Thyroid gland (tissue), 4 donors: Measurements from ENCODE around the gene GAB1.

Experiments
- POLR2A ChIP-seq, 2 donors: fragments of 450-650 bp; IDR thresholded peaks; one replicate each; pipeline ENCODE4 v1.6.1; 2017; ENCODE audit warnings: antibody characterized with exemption in 2 of 2, mild to moderate bottlenecking in 2 of 2, moderate library complexity in 1 of 2
- TF ChIP-seq, protein P1 (sequence below), 6 experiments: fragments of 200-600 bp in 3 of 6; fragments of 450-650 bp in 3 of 6; sonication (generic) in 3 of 6; IDR thresholded peaks; one replicate each; pipeline ENCODE4 v1.5.1; 2016 to 2019; ENCODE audit warnings: antibody characterized with exemption in 6 of 6, mild to moderate bottlenecking in 2 of 6, inconsistent platforms in 1 of 6, moderate library complexity in 1 of 6

DNA sequence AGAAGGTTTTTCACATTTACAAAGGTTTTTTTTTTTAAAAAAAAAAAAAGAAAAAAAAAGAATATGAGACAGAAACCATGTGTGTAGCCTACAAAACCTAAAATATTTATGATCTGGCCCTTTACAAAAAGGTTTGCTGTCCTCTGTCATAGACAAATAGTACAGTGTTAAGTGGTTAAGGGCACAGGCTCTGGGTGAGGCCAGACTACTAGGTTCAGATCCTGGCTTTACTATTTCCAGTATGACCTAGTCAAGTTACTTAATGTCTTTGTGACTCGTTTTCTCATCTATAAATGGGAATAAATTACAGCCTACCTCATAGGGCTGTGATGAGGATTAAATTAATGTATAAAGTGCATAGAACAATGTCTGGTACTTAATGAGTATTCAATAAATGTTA lies 56.5 kb downstream of the GAB1 start:
- TF ChIP-seq, protein P1, sequence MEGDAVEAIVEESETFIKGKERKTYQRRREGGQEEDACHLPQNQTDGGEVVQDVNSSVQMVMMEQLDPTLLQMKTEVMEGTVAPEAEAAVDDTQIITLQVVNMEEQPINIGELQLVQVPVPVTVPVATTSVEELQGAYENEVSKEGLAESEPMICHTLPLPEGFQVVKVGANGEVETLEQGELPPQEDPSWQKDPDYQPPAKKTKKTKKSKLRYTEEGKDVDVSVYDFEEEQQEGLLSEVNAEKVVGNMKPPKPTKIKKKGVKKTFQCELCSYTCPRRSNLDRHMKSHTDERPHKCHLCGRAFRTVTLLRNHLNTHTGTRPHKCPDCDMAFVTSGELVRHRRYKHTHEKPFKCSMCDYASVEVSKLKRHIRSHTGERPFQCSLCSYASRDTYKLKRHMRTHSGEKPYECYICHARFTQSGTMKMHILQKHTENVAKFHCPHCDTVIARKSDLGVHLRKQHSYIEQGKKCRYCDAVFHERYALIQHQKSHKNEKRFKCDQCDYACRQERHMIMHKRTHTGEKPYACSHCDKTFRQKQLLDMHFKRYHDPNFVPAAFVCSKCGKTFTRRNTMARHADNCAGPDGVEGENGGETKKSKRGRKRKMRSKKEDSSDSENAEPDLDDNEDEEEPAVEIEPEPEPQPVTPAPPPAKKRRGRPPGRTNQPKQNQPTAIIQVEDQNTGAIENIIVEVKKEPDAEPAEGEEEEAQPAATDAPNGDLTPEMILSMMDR (IDR thresholded peaks at IDR 0.05): no peak
- no peak for TF ChIP-seq POLR2A (IDR thresholded peaks at IDR 0.05)
